Left ventricle myocardium inferior (tissue), 1 donor: ENCODE results near the gene CUEDC1. TPM values are rescaled to one million over a fixed set of nuclear protein-coding genes. Genes with fewer than 3 reads are reported as not detected.

Source experiments
- DNase-seq: peaks from one replicate; pipeline ENCODE4 v3.0.0-alpha.2; 2020
- H3K27ac ChIP-seq: fragments of 200-600 bp; replicated peaks from 2 replicates; pipeline ENCODE4 v1.8.0; 2021
- H3K27me3 ChIP-seq: fragments of 200-600 bp; 2 replicates; pipeline ENCODE4 v1.8.0; 2021; ENCODE audit warnings: low read depth
- H3K36me3 ChIP-seq: fragments of 200-600 bp; 2 replicates; pipeline ENCODE4 v1.8.0; 2021
- H3K4me1 ChIP-seq: fragments of 200-600 bp; 2 replicates; pipeline ENCODE4 v1.8.0; 2021
- H3K4me3 ChIP-seq: fragments of 200-600 bp; 2 replicates; pipeline ENCODE4 v1.8.0; 2021; ENCODE audit warnings: mild to moderate bottlenecking, moderate library complexity
- H3K9me3 ChIP-seq: fragments of 200-600 bp; replicated peaks from 2 replicates; pipeline ENCODE4 v1.8.0; 2021
- intact Hi-C: fragments of 100-400 bp; cut with micrococcal nuclease; formaldehyde crosslinking; loops from one replicate; pipeline ENCODE4 v1.11.0; 2022
- total RNA-seq: library from RNA; stranded (reverse); fragmentation: NEBNext Ultra II Directional; extraction: Animal tissue kit (Norgen Biotek cat#: 25700); gene quantifications from one replicate; pipeline ENCODE4 v1.2.1, GENCODE V29; 2021
- TF ChIP-seq, protein P1 (sequence below): fragments of 200-600 bp; IDR thresholded peaks from 2 replicates; pipeline ENCODE4 v1.8.0; 2021; ENCODE audit warnings: antibody characterized with exemption, mild to moderate bottlenecking, borderline replicate concordance
- donor health status: DM: no; HTN: yes; CAD: no; lungs with severe emphysema.

The CUEDC1 gene
- total RNA-seq, 1 donor from 2014 or later, result 43.2 TPM

DNA sequence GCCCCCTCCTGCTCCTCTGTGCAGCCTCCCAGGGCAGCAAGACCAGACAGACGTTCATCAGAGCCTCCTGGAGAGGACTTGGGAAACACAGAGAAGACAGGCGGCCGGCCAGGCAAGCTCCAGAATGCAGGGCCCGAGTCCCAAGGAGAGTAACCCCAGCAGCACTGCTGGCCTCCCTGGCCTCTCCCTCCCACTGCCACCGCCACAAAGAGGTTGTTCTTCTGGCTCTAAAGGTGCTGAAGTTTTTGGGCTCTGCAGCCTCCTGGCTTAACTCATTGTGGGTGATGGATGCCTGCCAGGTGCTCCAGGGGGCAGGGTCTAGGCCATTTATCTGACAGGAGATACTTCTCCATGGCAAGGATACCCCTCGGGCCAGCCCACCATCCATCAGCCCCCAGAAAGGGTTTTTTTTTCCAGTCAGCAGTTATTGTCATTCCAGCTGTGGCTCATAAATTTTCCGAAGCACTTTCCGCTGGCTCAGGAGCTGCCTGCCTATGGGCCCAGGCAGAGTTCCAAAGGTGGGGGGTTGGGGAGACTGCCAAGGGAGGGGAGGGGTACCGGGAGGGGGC, 73.3 kb downstream of the CUEDC1 start:
- H3K27me3 ChIP-seq, result no peaks in the 10 kb centered on the region
- TF ChIP-seq, protein P1, sequence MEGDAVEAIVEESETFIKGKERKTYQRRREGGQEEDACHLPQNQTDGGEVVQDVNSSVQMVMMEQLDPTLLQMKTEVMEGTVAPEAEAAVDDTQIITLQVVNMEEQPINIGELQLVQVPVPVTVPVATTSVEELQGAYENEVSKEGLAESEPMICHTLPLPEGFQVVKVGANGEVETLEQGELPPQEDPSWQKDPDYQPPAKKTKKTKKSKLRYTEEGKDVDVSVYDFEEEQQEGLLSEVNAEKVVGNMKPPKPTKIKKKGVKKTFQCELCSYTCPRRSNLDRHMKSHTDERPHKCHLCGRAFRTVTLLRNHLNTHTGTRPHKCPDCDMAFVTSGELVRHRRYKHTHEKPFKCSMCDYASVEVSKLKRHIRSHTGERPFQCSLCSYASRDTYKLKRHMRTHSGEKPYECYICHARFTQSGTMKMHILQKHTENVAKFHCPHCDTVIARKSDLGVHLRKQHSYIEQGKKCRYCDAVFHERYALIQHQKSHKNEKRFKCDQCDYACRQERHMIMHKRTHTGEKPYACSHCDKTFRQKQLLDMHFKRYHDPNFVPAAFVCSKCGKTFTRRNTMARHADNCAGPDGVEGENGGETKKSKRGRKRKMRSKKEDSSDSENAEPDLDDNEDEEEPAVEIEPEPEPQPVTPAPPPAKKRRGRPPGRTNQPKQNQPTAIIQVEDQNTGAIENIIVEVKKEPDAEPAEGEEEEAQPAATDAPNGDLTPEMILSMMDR, result no peak
- peaks cover 53% of the 10 kb centered on the region for H3K4me1 ChIP-seq
- no peaks in the 10 kb centered on the region for H3K9me3 ChIP-seq
- H3K36me3 ChIP-seq, result peaks cover 48% of the 10 kb centered on the region
- H3K4me3 ChIP-seq, result no peak overlapping the region
- peak overlapping the region; percentile 74 for H3K27ac ChIP-seq
- intact Hi-C loops, result no loop called here
- DNase-seq, result no peak

GRCh38 chr17:57881143-57881542, 74.1 kb downstream of the CUEDC1 start:
- intact Hi-C loops, result no loop called here
- DNase-seq, result no peak
- Histone ChIP-seq H3K36me3 (peaks cover 48% of the 10 kb centered on the region), H3K9me3 (no peaks in the 10 kb centered on the region), H3K4me3 (no peak overlapping the region), H3K4me1 (peaks cover 60% of the 10 kb centered on the region), H3K27me3 (no peaks in the 10 kb centered on the region), H3K27ac (peak overlapping the region; percentile 74)
- TF ChIP-seq, protein P1, result no peak

DNA sequence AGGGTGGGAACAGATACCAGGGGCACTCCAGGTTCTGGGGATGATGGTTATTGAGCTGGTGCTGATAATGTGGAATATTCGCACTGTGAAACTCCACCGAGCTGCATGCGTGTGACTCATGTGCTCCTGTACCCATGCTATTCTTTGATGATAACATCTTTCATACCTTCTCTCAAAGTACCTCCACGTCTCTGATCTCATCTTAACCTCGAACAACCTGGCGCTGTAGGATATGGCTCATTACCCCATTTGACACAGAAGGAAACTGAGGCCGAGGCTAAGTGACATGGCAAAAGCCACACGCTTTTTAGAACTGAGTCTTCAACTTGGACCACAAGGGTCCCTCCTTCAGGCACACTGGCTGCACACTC, 75.1 kb downstream of the CUEDC1 start:
- no peak for DNase-seq
- peaks cover 44% of the 10 kb centered on the region for H3K36me3 ChIP-seq
- intact Hi-C loops, result no loop called here
- TF ChIP-seq, protein P1, result no peak
- no peak overlapping the region for H3K4me3 ChIP-seq
- H3K27ac ChIP-seq, result peak overlapping the region; percentile 74
- no peaks in the 10 kb centered on the region for H3K9me3 ChIP-seq
- peaks cover 71% of the 10 kb centered on the region for H3K4me1 ChIP-seq
- H3K27me3 ChIP-seq, result no peaks in the 10 kb centered on the region

DNA sequence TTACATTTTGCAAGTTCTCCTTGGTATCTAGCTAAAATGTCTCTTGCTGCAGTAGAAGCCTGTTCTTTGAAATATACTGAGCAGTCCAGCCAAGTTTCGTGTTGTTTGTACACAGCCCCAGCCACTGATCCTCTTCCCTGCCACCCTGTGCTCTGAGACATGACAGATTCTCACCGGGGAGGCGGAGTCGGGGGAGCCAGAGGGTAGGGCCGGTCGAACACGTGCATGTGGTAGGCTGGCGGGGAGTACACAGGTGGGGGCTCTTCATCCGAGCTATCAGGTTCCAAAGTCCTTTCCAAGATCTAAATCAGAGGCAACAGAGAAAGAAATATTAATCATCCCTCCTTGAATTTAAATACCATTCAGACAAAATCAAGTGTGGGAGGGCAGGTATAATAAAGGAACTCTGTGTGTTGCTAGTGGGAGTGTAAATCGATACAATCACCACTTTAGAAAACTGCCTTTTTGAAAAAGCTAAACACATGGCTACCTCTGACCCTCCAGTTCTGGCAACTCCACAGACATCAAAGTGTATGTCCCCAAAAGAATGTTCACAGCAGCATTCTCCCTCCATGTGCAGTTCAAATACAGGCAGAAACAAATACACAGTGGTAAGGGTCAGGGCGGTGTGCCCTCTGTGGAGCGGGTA, 75.7 kb downstream of the CUEDC1 start:
- Histone ChIP-seq H3K27me3 (no peaks in the 10 kb centered on the region), H3K4me3 (no peak overlapping the region), H3K27ac (peak overlapping the region; percentile 52), H3K9me3 (no peaks in the 10 kb centered on the region), H3K36me3 (peaks cover 39% of the 10 kb centered on the region), H3K4me1 (peaks cover 76% of the 10 kb centered on the region)
- no peak for DNase-seq
- TF ChIP-seq, protein P1, result no peak
- intact Hi-C loops, result no loop called here

- peaks cover 31% of the 10 kb centered on the region for H3K36me3 ChIP-seq
- no peaks in the 10 kb centered on the region for H3K27me3 ChIP-seq
- DNase-seq, result no peak
- intact Hi-C loops, result no loop called here
- no peak overlapping the region for H3K4me3 ChIP-seq
- H3K27ac ChIP-seq, result peak overlapping the region; percentile 52
- H3K4me1 ChIP-seq, result peaks cover 93% of the 10 kb centered on the region
- H3K9me3 ChIP-seq, result no peaks in the 10 kb centered on the region
- TF ChIP-seq, protein P1, result no peak
Observed at GRCh38 chr17:57877803-57878377, 77.3 kb downstream of the CUEDC1 start.
